PC-9 (cell line): ENCODE measurements around the gene TSPAN17.

Source experiments
- CTCF ChIP-seq: fragments of 200-600 bp; sonication (generic); conservative IDR thresholded peaks from 2 replicates; pipeline ENCODE4 v1.6.1; 2017; ENCODE audit warnings: mixed run types, antibody characterized with exemption, mild to moderate bottlenecking, moderate library complexity
- EZH2 ChIP-seq: fragments of 200-600 bp; sonication (generic); IDR thresholded peaks from 2 replicates; pipeline ENCODE4 v1.8.0; 2017; ENCODE audit warnings: antibody characterized with exemption, low read depth

- no peak for TF ChIP-seq CTCF
- TF ChIP-seq EZH2, result no peak
Measured at GRCh38 chr5:176619569-176620332, 27.5 kb upstream of the TSPAN17 start.
